C4-2B (cell line): Measurements from ENCODE around the gene MEN1.

Experiments
- H3K27ac ChIP-seq: fragments of 450-650 bp; 2 replicates; pipeline ENCODE4 v1.5.1; 2017
- CTCF ChIP-seq: fragments of 450-650 bp; conservative IDR thresholded peaks from 2 replicates; pipeline ENCODE4 v1.5.1; 2017; ENCODE audit warnings: mild to moderate bottlenecking
- ZFX ChIP-seq: fragments of 450-650 bp; IDR thresholded peaks from 2 replicates; pipeline ENCODE4 v1.6.1; 2017

The MEN1 gene

GRCh38 chr11:64760759-64761420 is 49.5 kb downstream of the MEN1 start:
- H3K27ac ChIP-seq: no peak overlapping the region
- no peak for TF ChIP-seq ZFX
- no peak for TF ChIP-seq CTCF

DNA sequence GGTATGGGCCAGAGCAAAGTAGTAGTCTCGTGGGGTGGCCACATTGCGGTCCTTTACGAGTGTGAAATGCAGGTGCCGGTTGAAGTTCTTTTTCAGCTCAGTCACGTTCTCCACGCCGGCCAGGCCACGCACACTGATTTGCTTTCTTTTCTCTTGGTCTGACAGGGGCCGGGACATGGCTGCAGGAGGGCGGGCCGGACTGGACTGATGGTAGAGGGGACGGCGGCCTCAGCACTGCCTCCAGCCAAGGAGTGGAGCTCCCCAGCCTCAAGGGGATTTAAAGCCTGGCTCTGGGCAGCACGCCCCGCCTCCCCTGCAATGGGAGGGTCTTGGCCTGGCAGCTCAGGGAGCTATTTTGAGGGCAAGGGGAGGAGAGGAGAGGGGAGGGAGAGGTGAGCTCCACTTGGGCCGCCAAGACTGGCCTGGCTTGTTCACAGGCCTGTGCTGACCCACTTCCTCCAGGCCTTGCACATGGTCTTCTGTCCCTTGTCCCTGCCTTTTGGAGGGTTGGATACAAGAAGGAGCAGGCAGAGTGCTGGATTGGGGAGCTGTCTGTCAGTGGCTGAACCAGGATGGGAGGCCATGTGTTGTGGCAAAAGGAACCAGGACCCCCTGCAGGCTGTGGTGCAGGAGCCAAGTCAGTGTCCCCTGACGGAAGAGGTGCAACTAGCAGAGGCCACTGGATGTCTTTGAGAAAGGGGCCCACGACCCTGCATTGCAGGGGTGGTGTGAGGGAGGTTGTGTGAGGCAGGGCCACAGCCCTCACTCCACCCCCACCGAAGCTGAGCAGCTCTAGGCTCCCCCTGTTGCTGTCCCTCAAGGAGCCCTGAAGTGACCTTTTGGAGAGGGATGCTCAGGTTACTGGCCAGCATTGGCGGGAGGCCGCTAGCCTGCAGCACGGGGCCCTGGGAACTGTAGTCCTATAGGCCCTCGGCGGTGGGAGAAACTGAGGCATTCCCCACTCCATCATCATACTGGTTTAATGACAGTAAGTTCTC is 50.3 kb downstream of the MEN1 start, which contains the start of gene PYGM:
PYGM (minus strand) TSS at position 253 of the 998 bp plus-strand sequence; CDS start at position 177, 76 bp downstream.
- no peak within 1 kb of the TSS for H3K27ac ChIP-seq

GRCh38 chr11:64759131-64759721 is 51.1 kb downstream of the MEN1 start:
- H3K27ac ChIP-seq: no peak overlapping the region

More for the DNA sequence above, 50.3 kb downstream of the MEN1 start, which contains the start of gene PYGM:
- TF ChIP-seq ZFX: no peak
- no peak for TF ChIP-seq CTCF

GRCh38 chr11:64758330-64759079 is 51.8 kb downstream of the MEN1 start:
- TF ChIP-seq CTCF (no peak), ZFX (no peak)
- H3K27ac ChIP-seq: no peak overlapping the region

More at GRCh38 chr11:64759131-64759721, 51.1 kb downstream of the MEN1 start:
- TF ChIP-seq ZFX (no peak), CTCF (no peak)

DNA sequence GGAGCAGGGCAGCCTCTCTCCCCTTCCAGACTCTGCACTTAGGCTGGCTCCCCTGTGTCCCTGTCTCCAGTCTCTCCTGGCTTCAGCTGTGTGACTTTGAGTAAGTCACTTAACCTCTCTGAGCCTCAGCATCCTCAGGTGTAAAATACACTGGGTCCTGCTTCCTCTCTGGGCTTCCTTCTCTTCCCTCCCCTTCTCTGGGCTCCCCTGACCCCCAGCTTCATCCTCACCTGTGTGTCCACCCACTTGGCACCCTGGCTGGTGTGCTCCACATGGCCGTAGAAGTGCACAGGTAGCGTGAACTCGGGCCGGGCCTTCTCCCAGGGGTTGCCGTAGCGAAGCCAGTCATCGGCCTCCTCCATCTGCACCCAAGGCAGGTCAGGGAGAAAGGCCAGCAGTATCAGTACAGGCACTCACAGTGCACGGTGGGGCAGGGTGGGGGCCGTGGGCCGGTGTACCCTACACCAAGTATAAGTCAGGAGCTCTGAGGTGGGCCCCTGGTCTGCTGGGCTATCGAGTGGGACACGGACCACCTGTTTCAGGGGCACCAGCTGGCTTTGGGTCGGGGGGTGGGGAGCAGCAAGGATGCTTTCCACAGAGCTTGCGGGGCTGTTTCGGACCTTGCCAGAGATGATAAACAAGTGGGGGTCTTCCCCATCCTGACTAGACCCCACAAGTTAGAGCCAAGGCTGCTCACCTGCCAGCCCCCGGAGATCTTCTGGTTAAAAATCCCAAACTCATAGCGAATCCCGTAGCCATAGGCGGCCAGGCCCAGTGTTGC is 52.6 kb downstream of the MEN1 start:
- H3K27ac ChIP-seq: no peak overlapping the region
- TF ChIP-seq CTCF (no peak), ZFX (no peak)

DNA sequence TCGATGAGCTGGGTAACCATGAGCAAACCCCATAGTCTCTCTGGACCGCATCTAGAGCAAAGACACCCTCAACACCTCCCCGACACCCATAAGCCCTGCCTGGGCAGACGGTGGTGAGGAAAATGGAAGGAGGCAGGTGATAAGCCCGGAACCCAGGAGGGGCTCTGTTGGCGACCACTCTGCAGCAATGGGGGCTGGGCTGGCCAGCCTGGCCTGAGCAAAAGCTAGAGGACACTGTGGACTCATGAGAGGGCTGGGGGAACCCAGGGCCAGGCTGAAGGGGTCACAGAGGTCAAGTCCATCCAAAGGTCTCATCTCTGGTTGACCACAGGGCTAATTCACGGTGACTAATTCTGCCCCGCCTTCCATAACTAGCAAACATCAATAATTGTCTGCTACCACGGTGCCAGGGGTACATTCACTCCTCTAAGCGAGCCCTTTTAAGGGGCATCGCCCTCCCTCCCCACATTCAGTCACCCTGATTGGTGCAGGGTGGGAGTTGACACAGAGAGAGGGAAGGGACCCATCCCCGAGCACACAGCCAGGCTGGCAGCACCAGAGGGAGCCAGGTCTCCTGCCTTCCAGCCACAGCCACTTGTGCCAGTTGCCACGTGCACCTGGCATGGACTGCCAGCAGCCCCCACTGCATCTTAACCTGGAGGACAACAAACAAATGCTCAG is 54.5 kb downstream of the MEN1 start:
- no peak overlapping the region for H3K27ac ChIP-seq
- TF ChIP-seq ZFX (no peak), CTCF (no peak)
